Amygdala (tissue), 56 donors: ENCODE results near the gene NXPH1.

Experiments
- DNase-seq, 56 donors: peaks; one replicate each; lab custom pipeline; 2025; lab: John Stamatoyannopoulos, UW

NXPH1 gene

DNA sequence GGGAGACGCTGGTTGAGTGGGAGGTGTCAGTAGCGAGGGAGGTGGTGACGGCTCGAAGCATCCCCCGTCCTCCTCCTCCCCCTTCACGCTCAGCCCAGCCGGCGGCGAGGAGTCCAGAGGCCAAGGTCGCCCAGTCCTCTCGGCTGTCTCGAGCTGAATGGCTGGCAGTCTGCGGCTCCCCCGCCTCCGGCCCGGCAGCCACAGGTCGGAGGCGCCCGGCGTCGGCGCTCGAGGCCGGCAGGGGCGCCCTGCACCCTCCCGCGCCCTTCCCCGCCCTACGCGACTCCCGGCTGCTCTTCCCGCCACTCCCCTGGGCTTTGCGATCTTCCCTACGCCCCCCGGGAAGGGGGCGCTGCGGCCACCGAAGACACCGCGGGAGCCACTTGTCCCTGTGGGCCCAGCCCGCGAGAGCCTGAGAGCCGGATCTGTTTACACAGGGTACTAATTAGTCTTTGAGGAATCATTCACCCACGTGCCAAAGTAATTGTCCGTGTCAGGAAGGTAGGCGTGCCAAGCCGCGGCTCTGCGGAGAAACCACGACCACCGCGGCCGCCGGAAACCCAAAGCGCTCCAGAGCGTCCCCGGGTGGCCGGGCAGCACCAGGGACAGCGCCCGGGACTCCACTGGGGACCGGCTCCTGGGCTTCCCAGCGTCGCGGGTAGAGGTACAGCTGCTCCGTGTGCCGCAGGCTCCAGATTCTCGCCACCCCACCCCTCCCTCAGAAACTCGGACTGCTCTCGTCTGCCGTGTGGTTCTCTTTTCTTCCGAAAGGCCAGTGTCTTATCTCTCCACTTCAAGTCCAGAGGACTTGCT lies at the start of gene NXPH1:
TSS of gene NXPH1 (plus strand) at position 133 of the 813 bp plus-strand sequence.
- peak in 3 of 56 donors; percentile 14 to 30 (median 19) for DNase-seq

DNA sequence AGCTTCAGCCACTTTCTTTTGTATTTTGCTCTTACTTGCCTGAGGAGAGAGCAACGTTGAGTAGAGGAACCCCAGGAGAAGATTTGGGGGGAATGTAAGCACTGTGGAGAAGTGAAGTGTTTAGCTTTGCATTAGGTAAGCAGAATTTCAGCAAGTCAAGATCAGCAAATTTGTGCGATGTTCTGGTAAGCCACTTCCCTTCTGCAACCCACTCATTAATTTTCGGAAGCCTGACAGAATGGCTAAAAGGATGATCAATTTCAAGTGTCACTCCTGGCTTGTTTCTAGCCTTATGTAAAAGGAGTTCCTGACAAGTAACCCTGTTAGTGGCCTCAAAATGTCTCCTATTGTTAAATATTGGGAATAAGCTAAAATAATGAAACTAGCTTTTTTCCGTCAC lies 48.5 kb upstream of the NXPH1 start:
- DNase-seq = no peak

GRCh38 chr7:8386926-8387550 lies 46.4 kb upstream of the NXPH1 start:
- DNase-seq = no peak

GRCh38 chr7:8387551-8388256 lies 45.7 kb upstream of the NXPH1 start:
- DNase-seq = peak in 47 of 56 donors; percentile 7 to 88 (median 46)

GRCh38 chr7:8388257-8388625 lies 45.2 kb upstream of the NXPH1 start:
- no peak for DNase-seq

DNA sequence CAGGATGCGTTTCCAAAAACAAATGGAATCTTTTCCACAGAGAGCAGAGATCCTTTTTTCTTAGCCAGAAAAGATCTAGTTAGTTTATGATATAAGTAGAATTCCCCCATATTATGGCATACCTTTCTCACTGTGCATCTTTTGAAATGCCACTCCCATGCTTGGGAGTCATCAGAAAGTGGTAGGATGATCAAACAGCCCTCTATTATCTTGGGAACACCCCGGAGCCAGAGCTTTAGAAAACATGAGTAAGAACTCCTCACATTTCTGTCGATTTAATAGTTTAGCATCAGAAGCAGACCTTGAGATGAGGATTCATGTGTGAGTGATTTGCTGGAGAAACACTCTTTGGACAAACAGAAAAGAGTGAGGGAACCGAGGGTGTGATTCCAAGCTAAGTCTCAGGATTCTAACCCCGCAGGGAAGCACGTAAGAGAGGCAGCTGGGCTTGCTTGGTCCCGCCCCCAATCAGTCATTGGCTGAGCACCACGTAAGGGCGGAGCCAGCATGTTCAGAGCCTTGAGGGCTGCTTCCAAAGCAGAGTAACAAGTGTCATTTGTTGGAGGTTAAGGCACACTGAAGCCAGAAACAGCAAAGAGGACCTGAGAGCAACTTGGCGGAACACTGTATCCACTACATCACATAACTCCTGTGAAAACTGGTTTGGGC lies 43.7 kb upstream of the NXPH1 start:
- DNase-seq = peak in 50 of 56 donors; percentile 5 to 88 (median 60)

DNA sequence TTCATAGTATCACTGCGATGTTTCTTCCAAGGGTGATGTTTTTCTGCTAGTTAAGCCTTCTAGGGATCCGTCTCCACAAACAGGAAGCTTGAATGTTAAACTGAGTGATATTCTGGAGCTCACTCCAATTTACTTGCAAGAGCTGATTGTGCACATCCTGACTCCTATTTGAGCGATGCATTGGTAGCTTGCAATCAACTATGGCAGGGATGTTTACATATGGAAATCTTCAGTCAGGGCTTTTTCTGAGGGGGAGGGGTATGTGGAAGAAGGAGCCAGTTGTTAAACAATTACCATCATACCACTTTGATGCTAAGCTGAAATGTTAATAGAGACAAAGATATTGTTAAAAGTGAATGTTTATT lies 43.2 kb upstream of the NXPH1 start:
- DNase-seq = no peak

DNA sequence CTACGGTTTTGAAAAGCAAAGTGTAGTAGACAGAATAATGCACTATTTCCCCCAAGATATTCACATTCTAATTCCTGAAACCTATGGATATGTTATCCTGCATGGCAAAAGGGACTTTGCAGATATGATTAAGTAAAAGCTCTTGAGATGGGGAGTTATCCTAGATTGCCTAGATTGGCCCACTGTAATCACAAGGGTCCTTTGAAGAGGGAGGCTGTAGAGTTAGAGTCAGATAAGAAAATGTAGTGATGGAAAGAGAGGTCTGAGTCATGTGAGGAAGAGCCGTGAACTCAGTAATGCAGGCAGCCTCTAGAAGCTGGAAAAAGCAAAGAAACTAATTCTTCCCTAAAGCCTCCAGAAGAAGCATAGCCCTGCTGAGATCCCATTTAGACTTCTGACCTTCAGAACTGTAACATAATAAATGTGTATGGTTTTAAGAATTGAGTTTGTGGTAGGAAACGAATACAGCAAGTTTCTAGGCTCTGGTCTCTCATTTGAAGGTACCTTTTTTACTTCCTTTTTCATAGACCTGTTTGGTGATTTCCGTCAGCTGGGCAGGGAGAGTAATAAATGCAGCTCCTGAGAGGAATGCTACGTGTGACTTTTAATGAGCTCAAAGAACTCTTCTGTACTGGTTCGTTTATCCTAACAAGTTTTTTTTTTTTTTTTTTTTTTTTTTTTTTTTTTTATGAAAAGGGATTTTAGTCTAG lies 41.9 kb upstream of the NXPH1 start:
- no peak for DNase-seq

DNA sequence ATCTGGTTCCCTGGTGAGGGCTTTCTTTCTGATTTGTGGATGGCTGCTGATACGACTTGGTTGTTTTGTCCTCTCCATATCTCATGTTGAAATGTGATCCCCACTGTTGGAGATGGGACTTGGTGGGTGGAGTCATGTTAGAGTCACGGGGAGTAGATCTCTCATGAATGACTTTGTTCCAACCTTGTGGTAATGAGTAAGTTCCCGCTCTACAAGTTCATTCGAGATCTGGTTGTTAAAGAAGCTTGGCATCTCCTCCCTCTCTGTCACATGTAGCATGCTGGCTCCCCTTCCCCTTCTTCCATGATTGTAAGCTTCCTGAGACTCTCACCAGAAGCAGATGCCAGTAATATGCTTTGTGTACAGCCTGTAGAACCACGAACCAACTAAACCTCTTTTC lies 37.1 kb upstream of the NXPH1 start:
- DNase-seq = no peak

GRCh38 chr7:8408871-8409270 lies 24.5 kb upstream of the NXPH1 start:
- DNase-seq = no peak

- no peak for DNase-seq
Observed at GRCh38 chr7:8411103-8411502, 22.3 kb upstream of the NXPH1 start.

DNA sequence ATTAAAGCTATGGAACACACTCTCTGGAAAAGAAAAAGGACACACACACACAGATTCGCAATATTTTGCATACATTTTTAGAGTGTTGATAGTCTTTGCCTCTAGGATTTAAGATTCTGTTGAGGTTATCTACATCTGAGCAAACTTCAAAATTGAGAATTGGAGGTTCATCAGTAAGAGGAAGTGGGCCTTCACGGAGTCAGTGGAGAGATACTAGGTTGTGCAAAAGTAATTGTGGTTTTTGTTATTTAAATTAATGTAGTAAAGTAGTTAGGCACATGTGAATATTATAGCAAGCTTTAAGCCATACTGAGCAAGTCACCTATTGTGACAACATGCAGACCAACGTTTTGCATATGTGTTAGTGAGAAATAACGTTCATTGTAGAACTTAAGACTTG lies 19.8 kb upstream of the NXPH1 start:
- DNase-seq = no peak

DNA sequence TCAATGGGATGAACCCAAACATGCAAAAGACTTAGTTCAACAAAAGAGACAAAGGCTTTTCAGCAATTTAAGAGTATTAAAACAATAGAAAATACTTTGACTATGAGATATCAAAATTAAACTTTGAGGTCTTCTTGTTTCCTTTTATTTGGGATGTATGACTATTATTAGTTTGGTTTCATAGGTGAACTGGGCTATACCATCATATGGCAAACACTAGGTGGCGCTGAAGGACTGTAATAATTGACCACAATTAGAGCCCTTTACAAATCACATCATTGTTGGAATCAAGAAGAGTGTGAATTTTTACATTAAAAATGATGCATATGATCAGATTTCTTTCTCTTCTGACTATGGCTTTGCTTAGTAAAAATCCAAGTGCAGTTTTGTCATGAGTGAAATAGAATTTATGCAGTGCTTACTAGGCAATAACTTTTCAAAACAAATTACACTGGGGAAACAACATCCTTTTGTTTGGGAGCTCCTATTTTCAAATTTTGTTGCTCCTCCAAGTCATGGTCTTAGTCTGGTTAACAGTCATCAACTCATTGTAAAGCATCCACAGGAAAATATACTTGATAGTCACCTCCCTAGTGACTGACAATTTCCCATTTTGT lies 14.7 kb upstream of the NXPH1 start:
- peak in 15 of 56 donors; percentile 8 to 85 (median 42) for DNase-seq

DNA sequence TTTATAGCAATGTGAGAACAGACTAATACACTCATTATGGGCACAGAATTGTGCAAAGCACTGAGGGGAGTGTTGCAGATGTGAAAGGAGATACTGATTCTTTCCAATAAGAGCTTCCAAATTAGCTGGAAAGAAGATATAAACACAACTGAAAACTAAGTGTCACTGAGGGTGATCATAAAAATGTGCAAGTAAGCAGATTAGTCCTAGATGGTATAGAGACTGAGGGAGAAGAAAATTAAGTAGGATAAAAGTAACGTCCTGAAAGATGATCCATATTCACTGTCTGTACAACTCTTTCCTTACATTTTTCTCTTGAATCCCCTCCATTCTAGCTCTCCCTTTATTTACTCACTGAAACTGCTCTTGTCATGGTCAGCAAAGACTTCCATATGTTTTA lies 11.2 kb upstream of the NXPH1 start:
- DNase-seq = no peak

DNA sequence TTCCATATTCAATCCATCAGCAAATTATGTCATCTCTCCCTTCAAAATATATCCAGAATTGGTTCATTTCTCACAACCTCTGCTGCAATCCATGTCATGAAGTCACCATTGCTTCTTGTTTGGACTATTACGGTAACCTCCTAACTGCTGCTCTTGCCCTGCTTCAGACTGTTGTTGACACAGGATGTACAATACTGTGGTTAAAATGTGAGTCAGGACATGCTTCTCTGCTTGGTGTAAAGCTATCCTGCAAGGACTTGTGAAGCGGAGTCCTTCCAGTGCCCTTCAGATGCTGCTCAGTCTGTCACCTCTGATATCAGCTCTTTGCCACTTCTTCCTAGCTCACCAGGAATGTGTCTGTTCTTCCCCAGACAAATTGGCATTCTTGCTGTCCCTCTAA lies 10.4 kb upstream of the NXPH1 start:
- no peak for DNase-seq

GRCh38 chr7:8425223-8425622 lies 8.2 kb upstream of the NXPH1 start:
- DNase-seq = no peak

DNA sequence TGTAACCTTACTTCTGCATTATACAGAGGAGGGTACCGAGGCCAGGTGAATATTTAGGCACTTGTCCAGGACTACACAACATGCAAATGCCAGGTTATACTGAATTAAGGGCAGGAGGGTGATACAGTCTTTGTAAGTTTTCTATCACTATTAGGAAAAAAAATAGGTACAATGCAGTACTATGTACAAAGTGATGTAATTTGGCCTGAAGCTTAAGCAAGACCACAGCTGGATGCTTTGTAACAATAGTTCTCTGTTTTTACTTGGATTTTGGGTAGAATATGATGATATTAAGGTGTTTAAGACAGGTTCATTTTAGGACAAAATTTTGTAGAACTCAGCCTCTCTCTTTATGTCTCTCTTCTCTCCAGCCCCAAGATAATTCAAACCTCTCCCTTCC lies 2.8 kb upstream of the NXPH1 start:
- no peak for DNase-seq

GRCh38 chr7:8434290-8435002 lies 1.0 kb downstream of the NXPH1 start:
- DNase-seq = peak in 1 of 56 donors; percentile 22

DNA sequence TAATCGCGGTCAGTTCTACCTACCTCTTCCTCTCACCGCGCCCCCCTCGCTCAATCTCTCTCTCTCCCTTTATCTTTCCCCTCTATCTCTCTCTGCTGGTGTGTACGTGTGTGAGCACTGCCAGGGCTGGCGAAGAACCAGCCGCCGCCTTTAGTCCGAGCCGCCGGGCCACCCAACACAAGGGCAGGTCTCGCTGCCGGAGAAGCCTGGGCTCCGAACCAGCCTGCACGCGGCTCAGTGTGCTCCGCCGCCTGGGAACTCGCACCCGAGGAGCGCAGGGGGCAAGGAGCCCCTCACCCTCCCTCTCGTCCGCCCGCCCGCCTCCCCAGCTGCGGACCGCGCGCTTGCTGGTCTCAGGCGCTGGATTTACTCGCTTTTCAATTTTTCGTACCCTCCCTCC lies 1.7 kb downstream of the NXPH1 start:
- DNase-seq = no peak
